ENCODE data around the gene RAB28.

RAB28 gene

GRCh38 chr4:13484122-13484748 lies at the start of gene RAB28:
TSS of gene RAB28 (minus strand) at chr4:13484340.
- DNase-seq = peak; percentile 91

- no peak for DNase-seq
These were observed 47.5 kb upstream of the RAB28 start for GRCh38 chr4:13531625-13531998.

- DNase-seq = no peak
These were observed 46.9 kb upstream of the RAB28 start for GRCh38 chr4:13530823-13531624.

- no peak for DNase-seq
These were observed 45.2 kb upstream of the RAB28 start for GRCh38 chr4:13529128-13529919.

- DNase-seq = no peak
These were observed 44.6 kb upstream of the RAB28 start for GRCh38 chr4:13528821-13529127.

GRCh38 chr4:13527981-13528820 lies 44.1 kb upstream of the RAB28 start:
- DNase-seq = peak; percentile 68

GRCh38 chr4:13527192-13527980 lies 43.2 kb upstream of the RAB28 start:
- DNase-seq = no peak

GRCh38 chr4:13526658-13527057 lies 42.5 kb upstream of the RAB28 start:
- no peak for DNase-seq

GRCh38 chr4:13525606-13526281 lies 41.6 kb upstream of the RAB28 start:
- DNase-seq = no peak

- DNase-seq = no peak
These were observed 40.5 kb upstream of the RAB28 start for GRCh38 chr4:13524504-13525243.

- DNase-seq = no peak
These were observed 39.7 kb upstream of the RAB28 start for GRCh38 chr4:13523591-13524503.

- DNase-seq = no peak
These were observed 39.0 kb upstream of the RAB28 start for GRCh38 chr4:13523105-13523477.

- no peak for DNase-seq
These were observed 38.4 kb upstream of the RAB28 start for GRCh38 chr4:13522282-13523104.

GRCh38 chr4:13521047-13521446 lies 36.9 kb upstream of the RAB28 start:
- no peak for DNase-seq

- DNase-seq = no peak
These were observed 32.2 kb upstream of the RAB28 start for GRCh38 chr4:13516315-13516860.

GRCh38 chr4:13515268-13515667 lies 31.1 kb upstream of the RAB28 start:
- DNase-seq = no peak

GRCh38 chr4:13514722-13515121 lies 30.6 kb upstream of the RAB28 start:
- no peak for DNase-seq

- DNase-seq = no peak
These were observed 27.0 kb upstream of the RAB28 start for GRCh38 chr4:13511101-13511500.

- DNase-seq = no peak
These were observed 25.3 kb upstream of the RAB28 start for GRCh38 chr4:13509442-13509841.
